SK-N-SH treated with all-trans-retinoic acid at 6 μM for 48 hours (cell line): Measurements from ENCODE around the gene RBM6.

Experiments used
- ARNTL ChIP-seq: fragments of 450-650 bp; formaldehyde crosslinking; IDR thresholded peaks from 2 replicates; pipeline ENCODE4 v1.5.0; 2020; ENCODE audit warnings: low read depth, mild to moderate bottlenecking, moderate library complexity, borderline replicate concordance
- CREB5 ChIP-seq: fragments of 250-450 bp; sonication (Bioruptor Pico); IDR thresholded peaks from 2 replicates; pipeline ENCODE4 v1.5.1; 2020; ENCODE audit warnings: low read depth, mild to moderate bottlenecking, moderate library complexity
- CSDC2 ChIP-seq: fragments of 250-450 bp; sonication (Bioruptor Pico); IDR thresholded peaks from 2 replicates; pipeline ENCODE4 v1.5.0; 2020; ENCODE audit warnings: mild to moderate bottlenecking, moderate library complexity
- GLIS3 ChIP-seq: fragments of 250-450 bp; sonication (Bioruptor Pico); IDR thresholded peaks from 2 replicates; pipeline ENCODE4 v1.5.0; 2020; ENCODE audit warnings: mild to moderate bottlenecking, moderate library complexity
- PPARA ChIP-seq: fragments of 250-450 bp; sonication (Bioruptor Pico); IDR thresholded peaks from 2 replicates; pipeline ENCODE4 v1.5.0; 2020; ENCODE audit warnings: mild to moderate bottlenecking, borderline replicate concordance
- RARB ChIP-seq: fragments of 250-450 bp; sonication (Bioruptor Pico); IDR thresholded peaks from 2 replicates; pipeline ENCODE4 v1.8.0; 2021; ENCODE audit warnings: mild to moderate bottlenecking, moderate library complexity
- SNAI2 ChIP-seq: fragments of 250-450 bp; sonication (Bioruptor Pico); IDR thresholded peaks from 2 replicates; pipeline ENCODE4 v1.5.0; 2020; ENCODE audit warnings: mild to moderate bottlenecking, moderate library complexity
- TOX ChIP-seq: fragments of 250-450 bp; sonication (Bioruptor Pico); IDR thresholded peaks from 2 replicates; pipeline ENCODE4 v1.8.0; 2021; ENCODE audit warnings: mild to moderate bottlenecking, moderate library complexity, borderline replicate concordance
- ZC3H10 ChIP-seq: fragments of 250-450 bp; sonication (Bioruptor Pico); IDR thresholded peaks from 2 replicates; pipeline ENCODE4 v1.5.1; 2021; ENCODE audit warnings: mild to moderate bottlenecking, moderate library complexity
- ZFP30 ChIP-seq: fragments of 450-650 bp; formaldehyde crosslinking; IDR thresholded peaks from 2 replicates; pipeline ENCODE4 v1.5.0; 2022; ENCODE audit warnings: mild to moderate bottlenecking, moderate library complexity
- TF ChIP-seq, protein P1 (sequence below): fragments of 250-450 bp; sonication (Bioruptor Pico); IDR thresholded peaks from 2 replicates; pipeline ENCODE4 v1.5.0; 2020; ENCODE audit warnings: mild to moderate bottlenecking, moderate library complexity

DNA sequence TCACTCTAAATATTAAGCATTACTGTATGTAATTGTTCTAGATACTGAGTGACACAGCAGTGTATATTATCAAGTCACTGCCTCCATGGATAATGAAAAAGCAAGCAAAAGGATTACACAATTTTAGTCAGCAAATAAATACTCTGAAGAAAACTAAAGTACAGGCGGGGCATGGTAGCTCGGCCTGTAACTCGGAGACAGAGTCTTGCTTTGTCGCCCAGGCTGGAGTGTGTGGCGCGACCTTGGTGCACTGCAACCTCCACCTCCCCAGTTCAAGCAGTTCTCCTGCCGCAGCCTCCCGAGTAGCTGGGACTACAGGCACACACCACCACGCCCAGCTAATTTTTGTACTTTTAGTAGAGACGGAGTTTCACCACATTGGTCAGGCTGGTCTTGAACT lies 32.7 kb downstream of the RBM6 start:
- no peak for TF ChIP-seq ARNTL (CRISPR knock-in tag)
- no peak for TF ChIP-seq ZC3H10 (CRISPR knock-in tag)
- TF ChIP-seq SNAI2 (CRISPR knock-in tag), result no peak
- TF ChIP-seq, protein P1, sequence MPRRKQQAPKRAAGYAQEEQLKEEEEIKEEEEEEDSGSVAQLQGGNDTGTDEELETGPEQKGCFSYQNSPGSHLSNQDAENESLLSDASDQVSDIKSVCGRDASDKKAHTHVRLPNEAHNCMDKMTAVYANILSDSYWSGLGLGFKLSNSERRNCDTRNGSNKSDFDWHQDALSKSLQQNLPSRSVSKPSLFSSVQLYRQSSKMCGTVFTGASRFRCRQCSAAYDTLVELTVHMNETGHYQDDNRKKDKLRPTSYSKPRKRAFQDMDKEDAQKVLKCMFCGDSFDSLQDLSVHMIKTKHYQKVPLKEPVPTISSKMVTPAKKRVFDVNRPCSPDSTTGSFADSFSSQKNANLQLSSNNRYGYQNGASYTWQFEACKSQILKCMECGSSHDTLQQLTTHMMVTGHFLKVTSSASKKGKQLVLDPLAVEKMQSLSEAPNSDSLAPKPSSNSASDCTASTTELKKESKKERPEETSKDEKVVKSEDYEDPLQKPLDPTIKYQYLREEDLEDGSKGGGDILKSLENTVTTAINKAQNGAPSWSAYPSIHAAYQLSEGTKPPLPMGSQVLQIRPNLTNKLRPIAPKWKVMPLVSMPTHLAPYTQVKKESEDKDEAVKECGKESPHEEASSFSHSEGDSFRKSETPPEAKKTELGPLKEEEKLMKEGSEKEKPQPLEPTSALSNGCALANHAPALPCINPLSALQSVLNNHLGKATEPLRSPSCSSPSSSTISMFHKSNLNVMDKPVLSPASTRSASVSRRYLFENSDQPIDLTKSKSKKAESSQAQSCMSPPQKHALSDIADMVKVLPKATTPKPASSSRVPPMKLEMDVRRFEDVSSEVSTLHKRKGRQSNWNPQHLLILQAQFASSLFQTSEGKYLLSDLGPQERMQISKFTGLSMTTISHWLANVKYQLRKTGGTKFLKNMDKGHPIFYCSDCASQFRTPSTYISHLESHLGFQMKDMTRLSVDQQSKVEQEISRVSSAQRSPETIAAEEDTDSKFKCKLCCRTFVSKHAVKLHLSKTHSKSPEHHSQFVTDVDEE, result no peak
- TF ChIP-seq RARB (CRISPR knock-in tag), result no peak
- no peak for TF ChIP-seq ZFP30 (CRISPR knock-in tag)
- no peak for TF ChIP-seq GLIS3 (CRISPR knock-in tag)
- no peak for TF ChIP-seq TOX (CRISPR knock-in tag)
- TF ChIP-seq CREB5 (CRISPR knock-in tag), result no peak
- no peak for TF ChIP-seq CSDC2 (CRISPR knock-in tag)
- no peak for TF ChIP-seq PPARA (CRISPR knock-in tag)
